Ureter (tissue), 1 donor: Measurements from ENCODE around the gene SPOP. TPM values are rescaled to one million over a fixed set of nuclear protein-coding genes. Genes with fewer than 3 reads are reported as not detected.
"Not testable (repeated sequence)": the region's sequence is repeated elsewhere in the genome, so short reads cannot be mapped to it uniquely, and the experiment has no call there.

Experiments used
- DNase-seq: peaks from one replicate; pipeline ENCODE4 v3.0.0-alpha.2; 2020; ENCODE audit warnings: low spot score
- total RNA-seq: library from RNA; stranded (reverse); gene quantifications from one replicate; pipeline ENCODE4 v1.2.4, GENCODE V29; 2023
- donor health status: DM: yes; HTN: yes; CAD: no.

Gene SPOP
- total RNA-seq, 1 donor from 2014 or later = 107 TPM

DNA sequence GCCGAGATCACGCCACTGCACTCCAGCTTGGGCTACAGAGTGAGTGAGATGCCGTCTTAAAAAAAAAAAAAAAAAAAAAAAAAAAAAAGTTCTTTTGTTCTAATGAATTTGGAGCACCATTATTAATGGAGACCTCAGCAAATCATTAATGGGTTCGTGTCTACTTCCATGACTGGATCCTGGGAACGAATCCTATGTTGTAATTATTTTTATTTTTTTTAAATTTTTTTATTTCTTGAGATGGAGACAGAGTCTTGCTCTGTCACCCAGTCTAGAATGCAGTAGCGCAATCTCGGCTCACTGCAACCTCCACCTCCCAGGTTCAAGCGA is 30.7 kb downstream of the SPOP start:
- DNase-seq = no peak

- no peak for DNase-seq
These were observed 31.3 kb downstream of the SPOP start for GRCh38 chr17:49646391-49647255.

- not testable (repeated sequence) for DNase-seq
These were observed 31.9 kb downstream of the SPOP start for GRCh38 chr17:49646056-49646390.

DNA sequence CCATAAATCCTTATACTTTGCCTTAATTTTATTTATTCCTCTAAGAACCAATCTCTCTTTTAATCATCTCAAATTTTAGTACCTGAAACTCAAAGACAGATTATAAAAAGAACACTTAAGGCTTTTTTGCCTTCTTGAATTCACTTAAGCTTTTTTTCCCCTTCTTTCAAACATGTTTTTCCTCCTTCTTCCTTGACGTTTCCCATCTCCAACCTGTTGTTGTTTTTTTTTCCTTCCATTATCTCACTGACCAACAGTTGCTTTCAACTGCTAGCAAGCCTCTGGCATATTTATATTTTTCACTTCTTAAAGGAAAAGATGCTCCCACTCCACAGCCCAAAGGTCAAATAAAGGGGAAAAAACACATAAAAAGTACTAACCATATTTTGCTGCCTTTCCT is 32.2 kb downstream of the SPOP start:
- DNase-seq = no peak

DNA sequence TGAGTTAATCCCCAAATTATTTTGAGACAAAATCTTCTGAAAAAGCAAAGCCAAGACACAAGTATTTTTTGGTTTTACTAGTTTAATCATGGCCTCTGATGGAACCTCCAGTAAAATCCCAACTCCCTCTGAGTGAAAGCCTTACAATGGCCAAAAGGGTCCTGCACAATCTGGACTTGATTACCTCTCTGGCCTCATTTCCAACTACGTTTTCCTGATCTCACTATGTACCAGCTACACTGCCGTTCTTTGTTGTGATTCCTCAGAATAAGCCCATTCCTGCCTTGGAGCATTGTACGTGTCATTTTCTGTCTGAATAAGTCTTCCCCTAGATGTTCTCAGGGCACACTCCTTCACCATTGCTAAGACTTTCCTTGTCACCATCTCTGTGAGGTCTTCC is 37.3 kb downstream of the SPOP start:
- no peak for DNase-seq

DNA sequence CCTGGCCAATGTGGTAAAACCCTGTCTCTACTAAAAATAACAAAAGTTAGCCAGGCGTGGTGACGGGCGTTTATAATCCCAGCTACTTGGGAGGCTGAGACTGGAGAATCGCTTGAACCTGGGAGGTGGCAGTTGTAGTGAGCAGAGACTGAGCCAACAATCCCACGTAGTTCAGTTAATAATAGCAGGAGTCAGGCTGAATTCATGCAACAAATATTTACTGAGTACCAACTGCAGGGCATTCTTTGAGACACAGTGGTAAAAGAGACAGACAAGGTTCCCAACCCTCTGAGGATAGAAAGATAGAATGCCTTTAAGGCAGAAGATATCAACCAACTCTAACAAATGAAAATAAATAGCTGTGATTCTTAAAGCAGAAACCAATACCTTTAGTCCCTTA is 39.1 kb downstream of the SPOP start:
- no peak for DNase-seq

DNA sequence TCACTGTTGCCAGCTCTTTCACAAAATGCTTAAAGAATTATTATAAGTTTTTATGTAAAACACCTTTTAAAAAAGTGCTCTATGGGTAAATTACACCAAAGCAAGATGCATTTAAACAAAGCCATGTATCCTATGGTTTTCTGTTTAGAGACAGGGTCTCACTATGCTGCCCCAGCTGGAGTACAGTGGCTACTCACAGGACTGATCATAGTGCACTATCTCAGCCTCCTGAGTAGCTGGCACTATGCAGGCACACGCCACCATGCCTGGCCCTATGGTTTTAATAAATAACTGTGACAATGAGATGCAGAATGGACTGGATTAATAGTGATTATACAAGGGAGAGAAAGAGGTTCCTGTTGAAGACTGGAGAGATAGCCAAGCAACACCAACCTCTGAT is 40.2 kb downstream of the SPOP start:
- DNase-seq = no peak

- DNase-seq = no peak
These were observed 40.8 kb downstream of the SPOP start for GRCh38 chr17:49637050-49637449.

DNA sequence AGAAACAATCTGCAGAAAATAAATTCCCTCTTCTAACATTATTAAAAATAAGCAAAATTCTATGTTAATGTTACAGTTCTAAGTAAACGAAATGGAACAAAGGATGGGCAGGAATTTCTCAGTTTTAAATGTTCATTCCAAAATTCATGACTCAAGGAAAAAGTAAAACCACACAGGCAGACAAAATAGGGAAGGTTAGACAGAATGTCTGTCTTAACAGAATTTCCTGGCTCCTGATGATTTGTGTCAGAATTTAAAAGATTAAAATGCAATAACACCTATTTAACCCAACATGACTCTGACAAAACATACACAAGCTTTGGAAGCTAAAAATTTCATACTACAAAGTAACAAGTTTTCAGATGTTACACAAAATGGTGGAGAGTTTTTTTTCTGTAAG is 42.8 kb downstream of the SPOP start:
- DNase-seq = no peak

- DNase-seq = no peak
These were observed 43.4 kb downstream of the SPOP start for GRCh38 chr17:49634485-49634860.

- DNase-seq = no peak
These were observed 44.0 kb downstream of the SPOP start for GRCh38 chr17:49633762-49634484.

GRCh38 chr17:49633250-49633649 is 44.6 kb downstream of the SPOP start:
- DNase-seq = no peak

DNA sequence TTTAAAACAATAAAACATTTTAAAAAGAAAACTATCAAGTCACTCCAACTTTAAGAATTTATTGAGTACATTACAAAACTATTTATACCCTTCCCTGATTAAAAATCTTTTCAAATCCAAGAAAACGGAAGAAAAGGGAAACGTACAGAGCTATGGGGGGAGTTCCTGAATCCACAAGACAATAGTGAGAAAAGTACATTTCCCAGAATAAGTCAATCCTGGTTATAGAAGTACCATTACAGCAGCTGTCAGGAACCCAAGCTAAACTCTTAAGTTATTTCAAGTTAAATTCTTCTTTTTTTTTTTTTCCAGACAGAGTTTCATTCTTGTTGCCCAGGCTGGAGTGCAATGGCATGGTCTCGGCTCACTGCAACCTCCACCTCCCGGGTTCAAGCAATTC is 45.7 kb downstream of the SPOP start:
- DNase-seq = no peak

DNA sequence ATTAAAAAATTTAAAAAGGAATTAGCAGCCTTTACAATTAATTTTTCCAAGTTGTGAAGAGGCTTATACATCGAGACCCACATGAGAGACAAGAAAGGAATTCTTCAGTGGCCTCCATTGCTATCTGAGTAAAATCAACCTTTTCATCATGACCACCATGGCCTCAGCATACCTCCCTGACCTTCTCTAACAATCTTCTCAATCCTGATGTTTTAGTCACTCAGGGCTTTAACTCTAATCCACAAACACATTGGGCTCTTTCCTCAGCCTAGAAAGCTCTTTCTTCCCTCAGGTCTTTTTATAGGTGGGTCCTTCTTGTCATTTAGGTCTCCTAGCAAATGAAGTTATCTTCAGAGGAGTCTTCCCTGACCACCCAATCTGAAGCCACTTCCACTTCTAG is 46.4 kb downstream of the SPOP start:
- no peak for DNase-seq

- DNase-seq = no peak
These were observed 47.6 kb downstream of the SPOP start for GRCh38 chr17:49630113-49630900.

DNA sequence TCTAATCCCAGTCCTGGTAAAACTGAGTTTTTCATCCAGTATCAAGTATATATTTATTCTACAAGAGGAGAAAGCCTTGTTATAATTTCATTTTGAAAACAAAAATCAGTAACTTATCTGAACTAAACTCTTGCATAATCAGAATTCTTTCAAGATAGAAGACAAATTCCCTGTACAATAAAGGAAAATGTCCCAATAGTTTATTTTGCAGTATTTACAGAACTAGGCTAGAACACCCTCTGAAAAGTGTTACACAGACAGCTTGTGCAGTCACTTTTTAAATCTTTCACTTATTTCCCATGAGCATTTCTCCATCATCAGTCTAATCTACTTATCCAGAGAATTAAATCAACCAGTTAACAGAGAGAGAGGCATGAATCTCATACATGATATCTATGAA is 48.5 kb downstream of the SPOP start:
- no peak for DNase-seq

GRCh38 chr17:49624896-49625295 is 53.0 kb downstream of the SPOP start:
- no peak for DNase-seq

DNA sequence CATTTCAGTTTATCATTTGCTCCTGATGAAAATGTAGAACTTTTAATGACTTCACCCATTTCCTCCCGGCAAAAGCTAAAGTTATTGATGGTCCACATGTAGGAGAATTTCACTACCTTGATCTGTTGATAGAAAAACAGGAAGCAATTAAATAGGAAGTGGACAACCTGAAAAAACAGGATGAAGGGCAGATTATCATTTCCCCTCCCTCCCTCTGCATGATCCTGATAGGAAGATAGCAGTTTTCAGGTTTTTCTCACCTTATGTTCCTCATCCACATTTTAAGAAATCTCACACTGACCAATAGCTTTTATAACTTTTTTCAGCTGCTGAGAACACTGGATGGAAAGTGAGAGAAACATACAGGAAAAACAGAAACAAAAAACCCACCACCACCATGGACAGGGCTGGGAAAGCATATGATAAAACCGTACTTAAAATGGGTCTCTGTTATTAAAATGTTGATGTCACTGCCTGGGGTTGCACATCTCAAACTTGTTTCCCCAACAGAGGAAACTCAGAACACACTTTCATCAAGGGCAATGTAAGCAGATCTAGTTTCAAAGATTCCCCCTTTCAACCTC is 55.9 kb downstream of the SPOP start:
- no peak for DNase-seq

DNA sequence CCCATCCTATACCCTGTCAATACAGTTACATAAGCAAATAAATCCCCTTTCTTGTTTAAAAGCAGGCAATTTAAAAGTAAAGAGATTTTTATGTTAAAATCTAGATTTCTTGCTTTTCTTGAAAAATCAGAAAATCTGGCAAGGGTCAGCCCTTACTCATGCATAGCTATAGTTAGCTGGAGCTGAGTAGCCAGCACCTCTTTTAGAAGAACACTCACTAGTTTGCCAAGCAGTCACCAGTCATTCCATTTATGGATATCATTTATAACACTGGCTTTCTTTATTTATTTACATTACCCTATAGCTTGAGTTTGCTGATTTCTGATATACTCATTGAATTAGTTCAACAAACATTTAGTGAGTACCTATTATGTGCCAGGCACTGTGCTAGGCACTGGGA is 56.5 kb downstream of the SPOP start:
- DNase-seq = no peak

GRCh38 chr17:49618028-49618611 is 59.8 kb downstream of the SPOP start:
- no peak for DNase-seq

GRCh38 chr17:49616601-49617131 is 61.2 kb downstream of the SPOP start:
- peak; percentile 72 for DNase-seq

GRCh38 chr17:49616086-49616485 is 61.8 kb downstream of the SPOP start:
- DNase-seq = no peak
